ENCODE results near the gene HBG2. TPM values are rescaled to one million over a fixed set of nuclear protein-coding genes. Genes with fewer than 3 reads are reported as not detected.

Gene HBG2
- total and polyA plus RNA-seq, 9 of the 15 experiments (the other 6 are each of a cell fraction or from before 2014, with no cell fraction given), result 1,626 to 58,619 (median 10,515) TPM

DNA sequence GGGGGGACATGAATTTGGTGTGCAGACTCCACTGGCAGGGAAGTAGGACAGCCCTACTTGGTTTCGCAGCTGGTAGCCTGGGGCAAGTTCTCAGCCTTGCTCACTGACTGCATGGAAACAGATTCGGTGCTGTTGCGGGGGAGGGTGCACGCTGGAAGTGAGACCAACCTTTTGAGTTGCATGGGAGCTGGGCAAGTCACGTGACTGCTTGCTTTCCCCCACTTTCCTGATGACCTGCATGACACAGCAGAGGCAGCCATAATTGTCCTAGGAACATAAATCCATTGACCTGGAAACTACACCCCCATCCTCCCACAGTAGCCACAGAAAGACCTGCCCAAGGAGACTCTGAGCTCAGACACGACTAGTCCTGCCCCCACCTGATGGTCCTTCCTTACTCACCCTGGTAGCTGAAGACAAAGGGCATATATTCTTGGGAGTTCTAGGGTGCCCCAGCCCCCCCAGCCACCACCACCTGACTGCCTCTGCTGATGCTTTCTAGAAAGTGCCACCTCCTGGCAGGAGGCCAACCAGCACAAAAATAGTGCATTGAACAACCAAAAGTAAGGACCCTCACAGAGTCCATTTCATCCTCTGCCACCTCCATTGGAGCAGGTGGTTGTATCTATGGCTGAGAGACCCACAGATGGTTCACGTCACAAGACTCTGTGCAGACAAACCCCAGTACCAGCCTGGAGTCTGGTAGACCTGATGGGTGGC lies 4.1 kb upstream of the HBG2 start (continued):
- TF ChIP-seq NR4A1 (CRISPR knock-in tag; IDR thresholded peaks at IDR 0.05) (no peak), NR4A1 (tag; IDR thresholded peaks at IDR 0.05) (no peak; the same call in 1 of the 2 replicates), LARP7 (IDR thresholded peaks at IDR 0.05) (no peak), ZNF507 (tag; conservative IDR thresholded peaks at IDR 0.05) (no peak), DIDO1 (tag; IDR thresholded peaks at IDR 0.05; ENCODE audit: low read depth) (no peak), ARID1B (IDR thresholded peaks at IDR 0.05) (peak; percentile 58; the same call in 1 of the 2 replicates), HMGN3 (IDR thresholded peaks at IDR 0.05; ENCODE audit: borderline replicate concordance, extremely low read depth, insufficient read length, low read depth, low read length) (no peak), GABPB2 (CRISPR knock-in tag; conservative IDR thresholded peaks at IDR 0.05) (no peak), ZNF77 (CRISPR knock-in tag; IDR thresholded peaks at IDR 0.05) (no peak), SPI1 (IDR thresholded peaks at IDR 0.05; ENCODE audit: borderline replicate concordance, low read depth, low read length) (no peak), GABPB1 (CRISPR knock-in tag; IDR thresholded peaks at IDR 0.05) (0 out of 2 replicates have a peak, but pooled peaks have one; percentile 18), SRSF1 (IDR thresholded peaks at IDR 0.05; ENCODE audit: low read depth, low read length) (no peak), ZNF212 (CRISPR knock-in tag; IDR thresholded peaks at IDR 0.05) (no peak), CBFA2T3 (IDR thresholded peaks at IDR 0.05) (peak; percentile 43; the same call in 1 of the 2 replicates), CREB1 (IDR thresholded peaks at IDR 0.05) (no peak; the same call in 1 of the 2 replicates), CREB1 (CRISPR knock-in tag; IDR thresholded peaks at IDR 0.05) (peak; percentile 53; the same call in 1 of the 2 replicates), HSF4 (CRISPR knock-in tag; IDR thresholded peaks at IDR 0.05; ENCODE audit: borderline replicate concordance) (0 out of 2 replicates have a peak, but pooled peaks have one; percentile 22), ZNF217 (CRISPR knock-in tag; IDR thresholded peaks at IDR 0.05) (no peak), TBP (optimal IDR thresholded peaks at IDR 0.05; ENCODE audit: low read depth, low read length) (no peak)
- TF ChIP-seq, protein P1, sequence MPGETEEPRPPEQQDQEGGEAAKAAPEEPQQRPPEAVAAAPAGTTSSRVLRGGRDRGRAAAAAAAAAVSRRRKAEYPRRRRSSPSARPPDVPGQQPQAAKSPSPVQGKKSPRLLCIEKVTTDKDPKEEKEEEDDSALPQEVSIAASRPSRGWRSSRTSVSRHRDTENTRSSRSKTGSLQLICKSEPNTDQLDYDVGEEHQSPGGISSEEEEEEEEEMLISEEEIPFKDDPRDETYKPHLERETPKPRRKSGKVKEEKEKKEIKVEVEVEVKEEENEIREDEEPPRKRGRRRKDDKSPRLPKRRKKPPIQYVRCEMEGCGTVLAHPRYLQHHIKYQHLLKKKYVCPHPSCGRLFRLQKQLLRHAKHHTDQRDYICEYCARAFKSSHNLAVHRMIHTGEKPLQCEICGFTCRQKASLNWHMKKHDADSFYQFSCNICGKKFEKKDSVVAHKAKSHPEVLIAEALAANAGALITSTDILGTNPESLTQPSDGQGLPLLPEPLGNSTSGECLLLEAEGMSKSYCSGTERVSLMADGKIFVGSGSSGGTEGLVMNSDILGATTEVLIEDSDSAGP (CRISPR knock-in tag; IDR thresholded peaks at IDR 0.05), result no peak
- TF ChIP-seq, protein P2, sequence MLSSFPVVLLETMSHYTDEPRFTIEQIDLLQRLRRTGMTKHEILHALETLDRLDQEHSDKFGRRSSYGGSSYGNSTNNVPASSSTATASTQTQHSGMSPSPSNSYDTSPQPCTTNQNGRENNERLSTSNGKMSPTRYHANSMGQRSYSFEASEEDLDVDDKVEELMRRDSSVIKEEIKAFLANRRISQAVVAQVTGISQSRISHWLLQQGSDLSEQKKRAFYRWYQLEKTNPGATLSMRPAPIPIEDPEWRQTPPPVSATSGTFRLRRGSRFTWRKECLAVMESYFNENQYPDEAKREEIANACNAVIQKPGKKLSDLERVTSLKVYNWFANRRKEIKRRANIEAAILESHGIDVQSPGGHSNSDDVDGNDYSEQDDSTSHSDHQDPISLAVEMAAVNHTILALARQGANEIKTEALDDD (IDR thresholded peaks at IDR 0.05), result peak; percentile 84
- TF ChIP-seq, protein P3, sequence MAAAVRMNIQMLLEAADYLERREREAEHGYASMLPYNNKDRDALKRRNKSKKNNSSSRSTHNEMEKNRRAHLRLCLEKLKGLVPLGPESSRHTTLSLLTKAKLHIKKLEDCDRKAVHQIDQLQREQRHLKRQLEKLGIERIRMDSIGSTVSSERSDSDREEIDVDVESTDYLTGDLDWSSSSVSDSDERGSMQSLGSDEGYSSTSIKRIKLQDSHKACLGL (CRISPR knock-in tag; IDR thresholded peaks at IDR 0.05; ENCODE audit: borderline replicate concordance, poor library complexity, severe bottlenecking), result no peak
- TF ChIP-seq, protein P4, sequence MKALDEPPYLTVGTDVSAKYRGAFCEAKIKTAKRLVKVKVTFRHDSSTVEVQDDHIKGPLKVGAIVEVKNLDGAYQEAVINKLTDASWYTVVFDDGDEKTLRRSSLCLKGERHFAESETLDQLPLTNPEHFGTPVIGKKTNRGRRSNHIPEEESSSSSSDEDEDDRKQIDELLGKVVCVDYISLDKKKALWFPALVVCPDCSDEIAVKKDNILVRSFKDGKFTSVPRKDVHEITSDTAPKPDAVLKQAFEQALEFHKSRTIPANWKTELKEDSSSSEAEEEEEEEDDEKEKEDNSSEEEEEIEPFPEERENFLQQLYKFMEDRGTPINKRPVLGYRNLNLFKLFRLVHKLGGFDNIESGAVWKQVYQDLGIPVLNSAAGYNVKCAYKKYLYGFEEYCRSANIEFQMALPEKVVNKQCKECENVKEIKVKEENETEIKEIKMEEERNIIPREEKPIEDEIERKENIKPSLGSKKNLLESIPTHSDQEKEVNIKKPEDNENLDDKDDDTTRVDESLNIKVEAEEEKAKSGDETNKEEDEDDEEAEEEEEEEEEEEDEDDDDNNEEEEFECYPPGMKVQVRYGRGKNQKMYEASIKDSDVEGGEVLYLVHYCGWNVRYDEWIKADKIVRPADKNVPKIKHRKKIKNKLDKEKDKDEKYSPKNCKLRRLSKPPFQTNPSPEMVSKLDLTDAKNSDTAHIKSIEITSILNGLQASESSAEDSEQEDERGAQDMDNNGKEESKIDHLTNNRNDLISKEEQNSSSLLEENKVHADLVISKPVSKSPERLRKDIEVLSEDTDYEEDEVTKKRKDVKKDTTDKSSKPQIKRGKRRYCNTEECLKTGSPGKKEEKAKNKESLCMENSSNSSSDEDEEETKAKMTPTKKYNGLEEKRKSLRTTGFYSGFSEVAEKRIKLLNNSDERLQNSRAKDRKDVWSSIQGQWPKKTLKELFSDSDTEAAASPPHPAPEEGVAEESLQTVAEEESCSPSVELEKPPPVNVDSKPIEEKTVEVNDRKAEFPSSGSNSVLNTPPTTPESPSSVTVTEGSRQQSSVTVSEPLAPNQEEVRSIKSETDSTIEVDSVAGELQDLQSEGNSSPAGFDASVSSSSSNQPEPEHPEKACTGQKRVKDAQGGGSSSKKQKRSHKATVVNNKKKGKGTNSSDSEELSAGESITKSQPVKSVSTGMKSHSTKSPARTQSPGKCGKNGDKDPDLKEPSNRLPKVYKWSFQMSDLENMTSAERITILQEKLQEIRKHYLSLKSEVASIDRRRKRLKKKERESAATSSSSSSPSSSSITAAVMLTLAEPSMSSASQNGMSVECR (CRISPR knock-in tag; IDR thresholded peaks at IDR 0.05), result peak; percentile 51; the same call in 1 of the 2 replicates
